ENCODE results near the gene BEND7. TPM values are rescaled to one million over a fixed set of nuclear protein-coding genes. Genes with fewer than 3 reads are reported as not detected.

Gene BEND7
- total and polyA plus RNA-seq, 9 of the 15 experiments (the other 6 are each of a cell fraction or from before 2014, with no cell fraction given), result 1.3 to 11.4 (median 5.2) TPM

- TF ChIP-seq MEF2D (tag; conservative IDR thresholded peaks at IDR 0.05; ENCODE audit: low read depth) (no peak), FOXJ2 (tag; IDR thresholded peaks at IDR 0.05) (no peak), SRSF1 (IDR thresholded peaks at IDR 0.05; ENCODE audit: low read depth, low read length) (no peak), PPARD (CRISPR knock-in tag; IDR thresholded peaks at IDR 0.05) (no peak), DPF2 (IDR thresholded peaks at IDR 0.05) (peak; percentile 41; the same call in 1 of the 2 replicates), E2F8 (IDR thresholded peaks at IDR 0.05; ENCODE audit: low read depth, partially characterized antibody) (no peak), KDM1A (IDR thresholded peaks at IDR 0.05) (no peak), ZFP91 (CRISPR knock-in tag; IDR thresholded peaks at IDR 0.05) (no peak), SMC3 (conservative IDR thresholded peaks at IDR 0.05; ENCODE audit: insufficient read depth, low read depth, low read length) (no peak), PML (IDR thresholded peaks at IDR 0.05; ENCODE audit: low read length) (no peak), ETV5 (CRISPR knock-in tag; IDR thresholded peaks at IDR 0.05; ENCODE audit: low read depth) (no peak), XRCC4 (IDR thresholded peaks at IDR 0.05; ENCODE audit: extremely low read depth, insufficient read depth, insufficient read length) (no peak), ZZZ3 (IDR thresholded peaks at IDR 0.05) (no peak), RBM34 (IDR thresholded peaks at IDR 0.05; ENCODE audit: borderline replicate concordance, insufficient read depth, low read length) (no peak)
- TF ChIP-seq, protein P1, sequence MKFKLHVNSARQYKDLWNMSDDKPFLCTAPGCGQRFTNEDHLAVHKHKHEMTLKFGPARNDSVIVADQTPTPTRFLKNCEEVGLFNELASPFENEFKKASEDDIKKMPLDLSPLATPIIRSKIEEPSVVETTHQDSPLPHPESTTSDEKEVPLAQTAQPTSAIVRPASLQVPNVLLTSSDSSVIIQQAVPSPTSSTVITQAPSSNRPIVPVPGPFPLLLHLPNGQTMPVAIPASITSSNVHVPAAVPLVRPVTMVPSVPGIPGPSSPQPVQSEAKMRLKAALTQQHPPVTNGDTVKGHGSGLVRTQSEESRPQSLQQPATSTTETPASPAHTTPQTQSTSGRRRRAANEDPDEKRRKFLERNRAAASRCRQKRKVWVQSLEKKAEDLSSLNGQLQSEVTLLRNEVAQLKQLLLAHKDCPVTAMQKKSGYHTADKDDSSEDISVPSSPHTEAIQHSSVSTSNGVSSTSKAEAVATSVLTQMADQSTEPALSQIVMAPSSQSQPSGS (CRISPR knock-in tag; IDR thresholded peaks at IDR 0.05), result no peak
- TF ChIP-seq, protein P2, sequence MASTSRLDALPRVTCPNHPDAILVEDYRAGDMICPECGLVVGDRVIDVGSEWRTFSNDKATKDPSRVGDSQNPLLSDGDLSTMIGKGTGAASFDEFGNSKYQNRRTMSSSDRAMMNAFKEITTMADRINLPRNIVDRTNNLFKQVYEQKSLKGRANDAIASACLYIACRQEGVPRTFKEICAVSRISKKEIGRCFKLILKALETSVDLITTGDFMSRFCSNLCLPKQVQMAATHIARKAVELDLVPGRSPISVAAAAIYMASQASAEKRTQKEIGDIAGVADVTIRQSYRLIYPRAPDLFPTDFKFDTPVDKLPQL (IDR thresholded peaks at IDR 0.05; ENCODE audit: extremely low read depth, insufficient read length), result no peak
- TF ChIP-seq, protein P3, sequence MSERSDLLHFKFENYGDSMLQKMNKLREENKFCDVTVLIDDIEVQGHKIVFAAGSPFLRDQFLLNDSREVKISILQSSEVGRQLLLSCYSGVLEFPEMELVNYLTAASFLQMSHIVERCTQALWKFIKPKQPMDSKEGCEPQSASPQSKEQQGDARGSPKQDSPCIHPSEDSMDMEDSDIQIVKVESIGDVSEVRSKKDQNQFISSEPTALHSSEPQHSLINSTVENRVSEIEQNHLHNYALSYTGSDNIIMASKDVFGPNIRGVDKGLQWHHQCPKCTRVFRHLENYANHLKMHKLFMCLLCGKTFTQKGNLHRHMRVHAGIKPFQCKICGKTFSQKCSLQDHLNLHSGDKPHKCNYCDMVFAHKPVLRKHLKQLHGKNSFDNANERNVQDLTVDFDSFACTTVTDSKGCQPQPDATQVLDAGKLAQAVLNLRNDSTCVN (CRISPR knock-in tag; IDR thresholded peaks at IDR 0.05), result no peak
These were observed 29.7 kb downstream of the BEND7 start (continued) for GRCh38 chr10:13499150-13499549.

All from K562 (cell line).